ENCODE results near the gene CLDN5. TPM values are rescaled to one million over a fixed set of nuclear protein-coding genes. Genes with fewer than 3 reads are reported as not detected.

Gene CLDN5
- total RNA-seq, 1 donor from 2014 or later: 0.69 TPM

DNA sequence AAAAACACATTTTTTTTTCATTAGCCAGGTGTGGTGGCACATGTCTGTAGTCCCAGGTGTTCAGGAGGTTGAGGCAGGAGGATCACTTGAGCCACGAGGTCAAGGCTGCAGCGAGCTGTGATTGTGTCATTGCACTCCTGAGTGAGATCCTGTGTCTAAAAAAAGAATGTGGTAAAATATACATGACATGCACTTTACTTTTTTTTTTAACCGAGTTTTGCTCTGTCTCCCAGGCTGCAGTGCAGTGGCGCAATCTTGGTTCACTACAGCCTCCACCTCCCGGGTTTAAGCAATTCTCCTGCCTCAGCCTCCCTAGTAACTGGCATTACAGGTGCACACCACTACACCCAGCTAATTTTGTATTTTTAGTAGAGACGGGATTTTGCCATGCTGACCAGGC, 22.5 kb upstream of the CLDN5 start:
- Histone ChIP-seq H3K4me1 (peaks cover 7% of the 10 kb centered on the region), H3K79me2 (ENCODE audit: low read depth) (no peaks in the 10 kb centered on the region), H3K9me3 (ENCODE audit: low read depth) (no peaks in the 10 kb centered on the region), H3K27ac (no peak overlapping the region), H2AFZ (replicated peaks) (no peak overlapping the region), H3K27me3 (no peaks in the 10 kb centered on the region), H3K4me2 (no peak overlapping the region), H4K20me1 (ENCODE audit: low read depth) (no peaks in the 10 kb centered on the region), H3K4me3 (no peak overlapping the region), H3F3A (ENCODE audit: low read depth) (no peaks in the 10 kb centered on the region), H3K36me3 (no peaks in the 10 kb centered on the region), H3K9ac (no peak overlapping the region)
- H3K4me1 Mint-ChIP-seq: no peaks in the 10 kb centered on the region
- DNase-seq (ENCODE audit: low spot score): no peak
- TF ChIP-seq, protein P1, sequence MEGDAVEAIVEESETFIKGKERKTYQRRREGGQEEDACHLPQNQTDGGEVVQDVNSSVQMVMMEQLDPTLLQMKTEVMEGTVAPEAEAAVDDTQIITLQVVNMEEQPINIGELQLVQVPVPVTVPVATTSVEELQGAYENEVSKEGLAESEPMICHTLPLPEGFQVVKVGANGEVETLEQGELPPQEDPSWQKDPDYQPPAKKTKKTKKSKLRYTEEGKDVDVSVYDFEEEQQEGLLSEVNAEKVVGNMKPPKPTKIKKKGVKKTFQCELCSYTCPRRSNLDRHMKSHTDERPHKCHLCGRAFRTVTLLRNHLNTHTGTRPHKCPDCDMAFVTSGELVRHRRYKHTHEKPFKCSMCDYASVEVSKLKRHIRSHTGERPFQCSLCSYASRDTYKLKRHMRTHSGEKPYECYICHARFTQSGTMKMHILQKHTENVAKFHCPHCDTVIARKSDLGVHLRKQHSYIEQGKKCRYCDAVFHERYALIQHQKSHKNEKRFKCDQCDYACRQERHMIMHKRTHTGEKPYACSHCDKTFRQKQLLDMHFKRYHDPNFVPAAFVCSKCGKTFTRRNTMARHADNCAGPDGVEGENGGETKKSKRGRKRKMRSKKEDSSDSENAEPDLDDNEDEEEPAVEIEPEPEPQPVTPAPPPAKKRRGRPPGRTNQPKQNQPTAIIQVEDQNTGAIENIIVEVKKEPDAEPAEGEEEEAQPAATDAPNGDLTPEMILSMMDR (IDR thresholded peaks at IDR 0.05): no peak
- TF ChIP-seq EZH2phosphoT487 (IDR thresholded peaks at IDR 0.05) (no peak), EZH2 (IDR thresholded peaks at IDR 0.05) (no peak)
- H3K27ac Mint-ChIP-seq: no peak overlapping the region
- no peaks in the 10 kb centered on the region for H3K36me3 Mint-ChIP-seq
- H3K4me3 Mint-ChIP-seq: no peak overlapping the region
- H3K27me3 Mint-ChIP-seq (ENCODE audit: insufficient read depth, low read depth): peaks cover 4% of the 10 kb centered on the region
- H3K9me3 Mint-ChIP-seq: no peaks in the 10 kb centered on the region

DNA sequence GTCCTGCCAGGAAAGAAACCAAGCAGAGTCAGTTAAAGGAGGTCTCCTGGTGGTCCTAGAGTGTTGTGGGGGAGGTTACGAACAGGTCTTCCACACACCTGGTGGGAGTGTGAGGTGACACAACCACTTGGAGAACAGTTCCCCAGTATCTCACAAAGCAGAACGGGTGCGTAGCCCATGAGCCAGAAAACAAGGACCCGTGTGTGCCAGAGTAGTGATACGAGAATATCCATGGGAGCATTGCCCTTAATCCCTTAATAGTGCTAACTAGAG, 21.7 kb upstream of the CLDN5 start:
- H3K79me2 ChIP-seq (ENCODE audit: low read depth): no peaks in the 10 kb centered on the region
- no peak overlapping the region for H3K9ac ChIP-seq
- H3K4me3 ChIP-seq: no peak overlapping the region
- no peak for DNase-seq (ENCODE audit: low spot score)
- no peaks in the 10 kb centered on the region for H4K20me1 ChIP-seq (ENCODE audit: low read depth)
- Mint-ChIP-seq H3K27ac (no peak overlapping the region), H3K36me3 (no peaks in the 10 kb centered on the region), H3K4me1 (no peaks in the 10 kb centered on the region), H3K9me3 (no peaks in the 10 kb centered on the region), H3K27me3 (ENCODE audit: insufficient read depth, low read depth) (peaks cover 4% of the 10 kb centered on the region), H3K4me3 (no peak overlapping the region)
- H3K4me1 ChIP-seq: peaks cover 7% of the 10 kb centered on the region
- no peaks in the 10 kb centered on the region for H3F3A ChIP-seq (ENCODE audit: low read depth)
- no peak for TF ChIP-seq EZH2 (IDR thresholded peaks at IDR 0.05)
- no peak for TF ChIP-seq EZH2phosphoT487 (IDR thresholded peaks at IDR 0.05)
- TF ChIP-seq, protein P1 (IDR thresholded peaks at IDR 0.05): no peak
- no peaks in the 10 kb centered on the region for H3K27me3 ChIP-seq
- H3K9me3 ChIP-seq (ENCODE audit: low read depth): no peaks in the 10 kb centered on the region
- no peak overlapping the region for H3K27ac ChIP-seq
- no peaks in the 10 kb centered on the region for H3K36me3 ChIP-seq
- no peak overlapping the region for H3K4me2 ChIP-seq
- peak overlapping the region; percentile 85 for H2AFZ ChIP-seq (replicated peaks)

DNA sequence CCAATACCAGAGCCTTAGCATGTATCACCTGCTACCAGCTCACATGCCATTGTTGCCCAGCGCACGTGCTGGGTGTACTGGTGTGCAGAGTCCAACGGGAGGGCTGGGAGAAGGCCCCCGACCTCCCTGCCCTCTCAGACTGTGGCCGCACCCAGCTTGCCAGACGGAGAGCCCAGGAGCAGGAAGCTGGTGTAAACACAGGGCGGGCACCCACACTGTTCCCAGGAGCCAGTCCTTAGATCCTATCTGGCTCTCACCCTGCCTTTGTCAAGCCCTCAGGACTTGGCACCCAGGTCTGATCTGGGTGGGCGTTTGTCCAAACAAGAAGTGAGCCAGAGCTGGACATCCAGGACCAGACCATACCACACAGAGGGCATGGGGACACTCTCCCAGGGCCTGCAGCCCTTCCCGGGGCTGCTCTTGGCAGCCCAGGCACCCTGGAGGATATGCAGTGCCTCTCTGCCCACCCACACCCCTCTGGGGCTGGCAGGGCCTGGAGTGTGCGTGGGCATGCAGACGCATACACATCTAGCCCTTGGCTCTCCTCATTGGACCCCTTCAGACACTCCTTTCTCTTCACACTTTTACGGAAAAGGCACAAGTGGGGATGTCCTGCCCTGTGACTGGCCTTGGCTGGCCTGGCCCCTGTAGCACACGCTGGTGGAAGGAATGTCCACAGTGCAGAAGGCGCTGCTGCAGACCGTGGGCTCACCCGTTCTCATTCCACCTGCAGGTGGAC, 19.9 kb upstream of the CLDN5 start:
- TF ChIP-seq, protein P1 (IDR thresholded peaks at IDR 0.05): no peak
- TF ChIP-seq EZH2 (IDR thresholded peaks at IDR 0.05) (no peak), EZH2phosphoT487 (IDR thresholded peaks at IDR 0.05) (no peak)
- Histone ChIP-seq H2AFZ (replicated peaks) (no peak overlapping the region), H3K36me3 (no peaks in the 10 kb centered on the region), H3K9ac (no peak overlapping the region), H4K20me1 (ENCODE audit: low read depth) (no peaks in the 10 kb centered on the region), H3K9me3 (ENCODE audit: low read depth) (no peaks in the 10 kb centered on the region), H3K27me3 (no peaks in the 10 kb centered on the region), H3K27ac (no peak overlapping the region), H3K4me1 (peaks cover 7% of the 10 kb centered on the region), H3K4me2 (no peak overlapping the region), H3K4me3 (no peak overlapping the region), H3F3A (ENCODE audit: low read depth) (no peaks in the 10 kb centered on the region), H3K79me2 (ENCODE audit: low read depth) (no peaks in the 10 kb centered on the region)
- Mint-ChIP-seq H3K9me3 (no peaks in the 10 kb centered on the region), H3K27ac (peak overlapping the region; percentile 15), H3K4me3 (no peak overlapping the region), H3K36me3 (no peaks in the 10 kb centered on the region), H3K4me1 (no peaks in the 10 kb centered on the region), H3K27me3 (ENCODE audit: insufficient read depth, low read depth) (peaks cover 4% of the 10 kb centered on the region)
- DNase-seq (ENCODE audit: low spot score): no peak

Data from neural progenitor cell (in vitro differentiated cells).